ENCODE results near the gene ACACA. TPM values are rescaled to one million over a fixed set of nuclear protein-coding genes. Genes with fewer than 3 reads are reported as not detected.

The ACACA gene
- total RNA-seq, 2 donors from 2014 or later, result 8.6 to 10.2 TPM

GRCh38 chr17:37133136-37133535 is 273.5 kb downstream of the ACACA start:
- H3K9me3 ChIP-seq, result no peaks in the 10 kb centered on the region
- H3K36me3 ChIP-seq, result no peaks in the 10 kb centered on the region
- DNase-seq (ENCODE audit: low spot score), result no peak
- no peak overlapping the region for H3K4me3 ChIP-seq
- no peak overlapping the region for H3K27ac ChIP-seq
- no peaks in the 10 kb centered on the region for H3K27me3 ChIP-seq
- no peak for TF ChIP-seq CTCF (IDR thresholded peaks at IDR 0.05)
- no peaks in the 10 kb centered on the region for H3K4me1 ChIP-seq

GRCh38 chr17:37131669-37132611 is 274.7 kb downstream of the ACACA start:
- TF ChIP-seq CTCF (IDR thresholded peaks at IDR 0.05), result no peak
- Histone ChIP-seq H3K4me1 (no peaks in the 10 kb centered on the region), H3K27ac (no peak overlapping the region), H3K36me3 (no peaks in the 10 kb centered on the region), H3K9me3 (no peaks in the 10 kb centered on the region), H3K27me3 (no peaks in the 10 kb centered on the region), H3K4me3 (no peak overlapping the region)
- no peak for DNase-seq (ENCODE audit: low spot score)

- Histone ChIP-seq H3K4me1 (no peaks in the 10 kb centered on the region), H3K4me3 (no peak overlapping the region)
Measured at GRCh38 chr17:37130984-37131446, 275.6 kb downstream of the ACACA start.

DNA sequence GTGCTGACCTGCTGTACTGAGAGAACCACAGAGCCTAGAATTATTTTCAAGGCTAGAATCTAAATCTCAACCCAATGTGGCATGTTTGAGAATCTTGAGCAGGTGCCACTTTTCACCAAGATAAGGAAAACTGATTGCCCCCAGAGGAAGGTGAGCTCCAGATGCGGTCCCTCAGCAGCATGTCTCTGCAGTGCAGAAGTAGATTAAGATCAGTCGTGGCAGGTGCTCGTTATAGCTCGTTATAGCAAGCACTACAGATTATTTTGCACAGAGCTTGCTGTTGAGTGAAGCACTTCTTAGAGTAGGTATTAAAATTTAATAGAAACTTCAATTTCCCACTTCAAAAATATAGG is 281.8 kb downstream of the ACACA start:
- H3K36me3 ChIP-seq, result peaks cover 21% of the 10 kb centered on the region
- H3K27me3 ChIP-seq, result no peaks in the 10 kb centered on the region

More at GRCh38 chr17:37130984-37131446, 275.6 kb downstream of the ACACA start:
- DNase-seq (ENCODE audit: low spot score), result no peak
- no peaks in the 10 kb centered on the region for H3K36me3 ChIP-seq
- no peak for TF ChIP-seq CTCF (IDR thresholded peaks at IDR 0.05)
- no peak overlapping the region for H3K27ac ChIP-seq
- H3K9me3 ChIP-seq, result no peaks in the 10 kb centered on the region
- no peaks in the 10 kb centered on the region for H3K27me3 ChIP-seq

GRCh38 chr17:37123941-37124820 is 282.5 kb downstream of the ACACA start:
- H3K36me3 ChIP-seq, result peaks cover 21% of the 10 kb centered on the region

More for the DNA sequence above, 281.8 kb downstream of the ACACA start:
- no peaks in the 10 kb centered on the region for H3K4me1 ChIP-seq
- H3K4me3 ChIP-seq, result no peak overlapping the region
- no peak for TF ChIP-seq CTCF (IDR thresholded peaks at IDR 0.05)
- H3K9me3 ChIP-seq, result no peaks in the 10 kb centered on the region
- H3K27ac ChIP-seq, result no peak overlapping the region
- DNase-seq (ENCODE audit: low spot score), result no peak

More at GRCh38 chr17:37123941-37124820, 282.5 kb downstream of the ACACA start:
- H3K9me3 ChIP-seq, result no peaks in the 10 kb centered on the region
- TF ChIP-seq CTCF (IDR thresholded peaks at IDR 0.05), result no peak
- no peaks in the 10 kb centered on the region for H3K27me3 ChIP-seq
- DNase-seq (ENCODE audit: low spot score), result no peak
- no peak overlapping the region for H3K27ac ChIP-seq
- H3K4me1 ChIP-seq, result no peaks in the 10 kb centered on the region
- no peak overlapping the region for H3K4me3 ChIP-seq

Data from right atrium auricular region (tissue), 2 donors.